Common myeloid progenitor, CD34-positive (primary cell): ENCODE results near the gene WNT6.

Source experiments
- CTCF ChIA-PET: fragments of 350-600 bp; sonication (Branson Sonifier 250); formaldehyde crosslinking; loops from one replicate; lab custom pipeline; 2021; ENCODE audit warnings: antibody characterized with exemption; lab: Charles Lee
- POLR2A ChIA-PET: fragments of 350-600 bp; sonication (Branson Sonifier 250); formaldehyde crosslinking; loops from one replicate; lab custom pipeline; 2021; ENCODE audit warnings: antibody characterized with exemption; lab: Charles Lee
- DNase-seq, 3 donors: peaks; one replicate each; pipeline versions ENCODE4 v3.0.0 to v3.0.0-alpha.2; 2013
- H3K27ac ChIP-seq, 2 experiments: 1 replicate in 1 of 2; 2 replicates in 1 of 2; pipeline ENCODE4 v1.7.0; 2013; ENCODE audit warnings: inconsistent platforms in 2 of 2, low read length in 2 of 2, mild to moderate bottlenecking in 2 of 2, low read depth in 1 of 2, moderate library complexity in 1 of 2; ENCODE audit not compliant: severe bottlenecking in 2 of 2, insufficient read depth in 1 of 2, poor library complexity in 1 of 2
- H3K27me3 ChIP-seq, 5 experiments: replicated peaks in 2 of 5; 1 replicate in 3 of 5; 2 replicates in 2 of 5; pipeline versions ENCODE4 v1.6.1 to v1.7.0; 2013; ENCODE audit warnings: low read length in 4 of 5, mild to moderate bottlenecking in 2 of 5, moderate library complexity in 2 of 5, inconsistent platforms in 1 of 5; ENCODE audit not compliant: insufficient read depth in 5 of 5, control insufficient read depth in 4 of 5
- H3K36me3 ChIP-seq, 4 experiments: 1 replicate in 2 of 4; 2 replicates in 2 of 4; pipeline versions ENCODE4 v1.6.1 to v1.7.0; 2013; ENCODE audit warnings: low read length in 3 of 4, control low read depth in 1 of 4, mild to moderate bottlenecking in 1 of 4; ENCODE audit not compliant: control insufficient read depth in 4 of 4, insufficient read depth in 4 of 4
- H3K4me1 ChIP-seq, 4 experiments: 1 replicate in 3 of 4; 2 replicates in 1 of 4; pipeline versions ENCODE4 v1.6.1 to v1.7.1; 2013; ENCODE audit warnings: low read length in 3 of 4, mild to moderate bottlenecking in 3 of 4, control low read depth in 1 of 4, inconsistent platforms in 1 of 4, moderate library complexity in 1 of 4; ENCODE audit not compliant: control insufficient read depth in 4 of 4, insufficient read depth in 4 of 4; ENCODE audit errors: control extremely low read depth in 1 of 4
- H3K4me3 ChIP-seq, 7 experiments: 1 replicate in 4 of 7; 2 replicates in 3 of 7; pipeline versions ENCODE4 v1.5.1 to v1.7.0; 2013; ENCODE audit warnings: mild to moderate bottlenecking in 7 of 7, low read length in 6 of 7, moderate library complexity in 6 of 7, inconsistent platforms in 2 of 7, low read depth in 2 of 7, control low read depth in 1 of 7; ENCODE audit not compliant: insufficient read depth in 4 of 7, control insufficient read depth in 1 of 7; ENCODE audit errors: extremely low read depth in 1 of 7
- H3K9me3 ChIP-seq, 5 experiments: 1 replicate in 4 of 5; 2 replicates in 1 of 5; pipeline versions ENCODE4 v1.6.1 to v1.7.1; 2013; ENCODE audit warnings: low read length in 4 of 5, mild to moderate bottlenecking in 2 of 5, inconsistent platforms in 1 of 5, low read depth in 1 of 5, moderate library complexity in 1 of 5; ENCODE audit not compliant: control insufficient read depth in 4 of 5, insufficient read depth in 2 of 5; ENCODE audit errors: control extremely low read depth in 1 of 5
- WGBS: methylation state at CpG from one replicate; pipeline ENCODE4 v1.1.5; 2013; ENCODE audit not compliant: insufficient coverage; 5-methylcytosine and 5-hydroxymethylcytosine counted together

WNT6 gene

GRCh38 chr2:218890369-218890768 is 30.8 kb downstream of the WNT6 start:
- ChIA-PET POLR2A (no interaction called here), CTCF (interaction anchor here (29.0 kb wide), 1 partner anchor 12 kb away, joined by 923 read pairs; the partner anchor contains the start of gene WNT10A)
- Histone ChIP-seq H3K27me3 (peaks cover 0 to 14% (median 3%) of the 10 kb centered on the region in 5 experiments), H3K9me3 (no peaks in the 10 kb centered on the region), H3K4me1 (peaks cover 0 to 38% (median 23%) of the 10 kb centered on the region in 4 experiments), H3K4me3 (no peak overlapping the region), H3K36me3 (no peaks in the 10 kb centered on the region), H3K27ac (no peak overlapping the region)
- DNase-seq: no peak
- WGBS: 100% methylated on average over 2 of the region's 3 CpGs

- Histone ChIP-seq H3K36me3 (no peaks in the 10 kb centered on the region), H3K4me1 (peaks cover 0 to 49% (median 32%) of the 10 kb centered on the region in 4 experiments), H3K27me3 (peaks cover 0 to 17% (median 2%) of the 10 kb centered on the region in 5 experiments), H3K4me3 (no peak overlapping the region), H3K27ac (no peak overlapping the region), H3K9me3 (no peaks in the 10 kb centered on the region)
- no peak for DNase-seq
- ChIA-PET CTCF (interaction anchor here (1.1 to 29.0 kb wide), 4 partner anchors 13 to 85 kb away, joined by 3 to 923 read pairs (median 4); partner anchors contain the start of gene WNT10A), POLR2A (interaction anchor here (0.6 kb wide), 1 partner anchor 19 kb away, joined by 3 read pairs; no protein-coding TSS in a partner anchor)
- 89% methylated on average over 17 of the region's 19 CpGs for WGBS
Observed at GRCh38 chr2:218891275-218892135, 31.9 kb downstream of the WNT6 start.

- under 1% methylated on average over 62 of the region's 72 CpGs for WGBS
- peaks cover 0 to 30% (median 6%) of the 10 kb centered on the region in 5 experiments for H3K27me3 ChIP-seq
- ChIA-PET POLR2A (interaction anchor here (1.3 to 1.5 kb wide), 2 partner anchors 12 to 16 kb away, joined by 3 to 7 read pairs; partner anchors contain the start of gene WNT10A), CTCF (interaction anchor here (0.9 to 29.0 kb wide), 4 partner anchors 11 to 35 kb away, joined by 3 to 923 read pairs (median 4); partner anchors contain the start of gene WNT10A)
- H3K36me3 ChIP-seq: no peaks in the 10 kb centered on the region
- peak overlapping the region in 6 of 7 experiments; percentile 4 to 44 (median 32) for H3K4me3 ChIP-seq
- H3K27ac ChIP-seq: no peak overlapping the region
- peak; percentile 93 to 98 (median 97) for DNase-seq
- peaks cover 1 to 62% (median 45%) of the 10 kb centered on the region in 4 experiments for H3K4me1 ChIP-seq
- H3K9me3 ChIP-seq: no peaks in the 10 kb centered on the region
Observed at GRCh38 chr2:218892693-218893348, 33.2 kb downstream of the WNT6 start.

- peaks cover 1 to 37% (median 12%) of the 10 kb centered on the region in 5 experiments for H3K27me3 ChIP-seq
- peak overlapping the region in 6 of 7 experiments; percentile 4 to 44 (median 32) for H3K4me3 ChIP-seq
- ChIA-PET CTCF (interaction anchor here (0.9 to 29.0 kb wide), 5 partner anchors 10 to 42 kb away, joined by 3 to 923 read pairs (median 5); partner anchors contain the start of gene WNT10A), POLR2A (interaction anchor here (1.3 to 1.5 kb wide), 2 partner anchors 13 to 17 kb away, joined by 3 to 7 read pairs; partner anchors contain the start of gene WNT10A)
- no peaks in the 10 kb centered on the region for H3K9me3 ChIP-seq
- 7% methylated on average over 2 of the region's 10 CpGs for WGBS
- peaks cover 1 to 70% (median 51%) of the 10 kb centered on the region in 4 experiments for H3K4me1 ChIP-seq
- H3K27ac ChIP-seq: no peak overlapping the region
- DNase-seq: no peak
- H3K36me3 ChIP-seq: no peaks in the 10 kb centered on the region
Observed at GRCh38 chr2:218893349-218894150, 33.9 kb downstream of the WNT6 start.

- H3K4me3 ChIP-seq: no peak overlapping the region
- POLR2A ChIA-PET: no interaction called here
- H3K9me3 ChIP-seq: no peaks in the 10 kb centered on the region
- WGBS: 89% methylated on average over 12 of the region's 12 CpGs
- DNase-seq: no peak
- CTCF ChIA-PET: interaction anchor here (6.5 to 29.0 kb wide), 2 partner anchors 16 to 42 kb away, joined by 94 to 923 read pairs; partner anchors contain the start of gene WNT10A
- H3K36me3 ChIP-seq: no peaks in the 10 kb centered on the region
- peaks cover 1 to 72% (median 52%) of the 10 kb centered on the region in 4 experiments for H3K4me1 ChIP-seq
- H3K27me3 ChIP-seq: peaks cover 7 to 45% (median 20%) of the 10 kb centered on the region in 5 experiments
- H3K27ac ChIP-seq: no peak overlapping the region
Observed at GRCh38 chr2:218894151-218894879, 34.7 kb downstream of the WNT6 start.

GRCh38 chr2:218894880-218895157 is 35.2 kb downstream of the WNT6 start:
- 100% methylated on average over 2 of the region's 4 CpGs for WGBS
- DNase-seq: no peak
- peaks cover 12 to 50% (median 25%) of the 10 kb centered on the region in 5 experiments for H3K27me3 ChIP-seq
- H3K36me3 ChIP-seq: no peaks in the 10 kb centered on the region
- POLR2A ChIA-PET: no interaction called here
- no peaks in the 10 kb centered on the region for H3K9me3 ChIP-seq
- H3K4me3 ChIP-seq: no peak overlapping the region
- H3K4me1 ChIP-seq: peaks cover 1 to 72% (median 52%) of the 10 kb centered on the region in 4 experiments
- no peak overlapping the region for H3K27ac ChIP-seq
- CTCF ChIA-PET: interaction anchor here (4.0 to 29.0 kb wide), 3 partner anchors 16 to 43 kb away, joined by 28 to 923 read pairs (median 94); partner anchors contain the start of genes WNT10A and WNT6
